Hematopoietic multipotent progenitor cell treated with erythropoietin and hydrocortisone succinate and interleukin-3 and kit ligand, for 15 days (in vitro differentiated cells): Measurements from ENCODE around the gene LTA4H.
"Not testable (repeated sequence)": the region's sequence is repeated elsewhere in the genome, so short reads cannot be mapped to it uniquely, and the experiment has no call there.

Experiments
- DNase-seq: peaks from one replicate; pipeline ENCODE4 v3.0.0-alpha.2; 2015; ENCODE audit warnings: low spot score

The LTA4H gene

DNA sequence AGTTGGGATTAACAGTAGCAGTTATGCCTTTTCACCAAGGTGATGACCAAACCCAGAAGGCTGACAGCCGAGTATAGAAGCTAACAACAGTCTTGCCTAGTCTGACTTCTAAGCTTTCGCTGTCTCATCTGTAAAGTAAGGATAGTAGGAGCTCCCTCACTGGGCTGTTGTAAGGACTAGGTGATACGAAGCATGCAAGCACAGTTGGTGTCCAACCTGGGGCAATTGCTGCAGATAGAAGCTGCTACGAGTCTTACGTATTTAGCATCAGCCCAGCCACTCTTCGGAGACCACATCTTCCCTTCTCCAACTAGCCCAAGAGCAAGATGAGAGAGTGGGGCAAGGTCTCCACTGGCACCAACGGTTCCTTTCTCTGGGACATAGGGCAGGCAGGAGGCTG, 45.3 kb downstream of the LTA4H start:
- DNase-seq = no peak

DNA sequence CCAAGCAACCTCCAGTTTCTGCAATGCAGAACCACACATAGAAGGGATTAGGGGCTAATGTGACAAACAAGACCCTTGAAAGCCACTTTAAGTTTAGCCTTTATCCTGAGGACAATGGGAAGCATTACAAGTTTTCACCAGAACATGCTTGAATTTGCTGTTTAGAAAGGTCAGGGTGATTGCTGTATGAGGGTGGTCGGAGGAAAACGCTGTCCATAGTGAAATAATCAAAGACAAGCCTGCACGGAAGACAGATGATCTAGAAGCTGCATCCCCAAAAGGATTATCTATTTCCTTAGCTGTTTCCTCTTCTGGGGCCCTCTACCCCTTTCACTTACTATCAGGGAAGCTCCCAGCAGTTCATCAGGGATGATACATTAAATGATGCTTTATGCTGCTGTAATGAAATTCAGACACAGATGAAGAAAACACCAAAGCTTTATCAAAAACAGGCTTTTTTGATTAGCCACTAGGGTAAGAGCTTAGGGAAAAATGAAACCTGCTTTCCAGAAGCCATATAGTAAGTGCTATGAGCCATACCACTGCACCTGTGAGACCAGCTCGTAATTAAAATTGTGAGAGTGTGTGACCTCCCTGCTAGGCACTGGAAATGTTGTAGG, 45.8 kb downstream of the LTA4H start:
- DNase-seq = no peak

DNA sequence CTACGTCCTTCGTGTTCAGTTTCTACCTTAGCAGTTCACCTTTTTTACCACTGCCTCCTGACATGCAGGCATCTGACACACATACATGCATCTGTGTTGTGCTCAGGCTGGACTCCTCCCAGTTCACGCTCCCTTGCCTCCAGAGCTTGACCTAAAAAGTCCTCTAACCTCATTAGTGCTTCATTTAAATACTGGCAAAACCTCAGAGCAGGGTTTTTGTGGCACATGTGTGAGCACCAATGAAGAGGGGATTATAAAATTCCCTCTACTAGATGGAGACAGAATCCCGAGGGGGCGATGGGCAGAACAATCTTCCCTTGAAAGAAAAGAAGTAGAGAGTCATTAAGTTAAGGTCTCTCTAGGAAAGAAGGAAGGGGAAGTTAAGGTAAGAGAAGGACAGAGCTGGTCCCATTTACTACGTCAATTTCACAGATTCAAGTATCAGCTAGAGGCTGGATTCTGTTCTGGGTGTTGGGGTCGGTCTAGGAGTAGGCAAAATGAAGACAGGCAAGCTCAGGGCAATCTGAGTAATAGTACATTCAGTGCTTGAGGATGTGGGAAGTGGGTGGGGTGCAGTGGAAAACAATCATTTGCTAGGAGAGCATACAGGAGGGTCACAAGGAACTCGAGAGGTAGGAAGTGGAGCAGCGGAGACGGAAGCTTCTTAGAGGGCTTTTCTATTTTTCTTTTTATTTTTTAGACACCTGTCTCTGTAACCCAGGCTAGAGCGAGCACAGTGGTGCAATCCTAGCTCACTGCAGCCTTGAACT, 46.7 kb downstream of the LTA4H start:
- no peak for DNase-seq

DNA sequence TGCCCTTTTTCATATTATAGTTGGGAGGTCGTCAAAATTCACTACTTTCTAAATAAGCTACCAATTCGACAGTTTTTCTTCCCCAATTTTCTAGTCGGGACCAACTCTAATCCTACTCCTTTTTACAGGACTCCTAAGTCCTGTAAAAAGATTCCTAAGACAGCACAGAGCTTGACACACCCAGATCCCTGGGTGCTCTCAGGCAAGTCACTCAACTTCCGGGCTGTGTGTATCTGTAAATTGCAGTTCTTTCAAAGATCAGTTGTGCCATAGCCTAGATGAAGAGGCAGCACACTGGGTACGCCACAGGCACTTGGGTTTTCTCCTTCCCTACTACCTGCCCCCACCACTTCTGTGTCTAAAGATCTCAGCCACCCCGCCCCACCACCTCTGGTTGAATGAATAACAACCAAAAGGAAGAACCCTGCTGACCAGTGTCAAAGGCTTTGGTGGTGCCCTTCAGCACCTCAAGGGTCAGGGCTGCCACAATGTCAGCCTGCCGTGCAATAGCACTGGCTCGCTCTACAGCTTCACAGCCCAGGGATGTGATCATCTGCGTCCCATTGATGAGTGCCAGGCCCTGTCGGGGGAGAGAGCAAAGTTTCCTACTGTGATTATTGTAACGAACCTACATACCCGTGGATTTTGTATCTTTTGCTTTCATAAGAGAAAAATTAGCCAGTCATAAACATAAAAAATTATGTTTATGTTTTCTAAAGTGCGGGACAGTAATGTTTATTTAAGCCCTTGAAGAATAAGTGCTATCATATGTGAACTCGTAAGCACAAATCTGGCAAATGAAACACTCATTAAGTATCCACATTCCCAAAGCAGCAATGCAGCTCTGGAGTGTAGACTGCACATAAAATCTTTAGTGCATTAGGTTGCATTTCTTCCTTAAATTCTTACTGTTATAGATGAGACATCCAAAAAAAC, 48.5 kb downstream of the LTA4H start:
- no peak for DNase-seq

DNA sequence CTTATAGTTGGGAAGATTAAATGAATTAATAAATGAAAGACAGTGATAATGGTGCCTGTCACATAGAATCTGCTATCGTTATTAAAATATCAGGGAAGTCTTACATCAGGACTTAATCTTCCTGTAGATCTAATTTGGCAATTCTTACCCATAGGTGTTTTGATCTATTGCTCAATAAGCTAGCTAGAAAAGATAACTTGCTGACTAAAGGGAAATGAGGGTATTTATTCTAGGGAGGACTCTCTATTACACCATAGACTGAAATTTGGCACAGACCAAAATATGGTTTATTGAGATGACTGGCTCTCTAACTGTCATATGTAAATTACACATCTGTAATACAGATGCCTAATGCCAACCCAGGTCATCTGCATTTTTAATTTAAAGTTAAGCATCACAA, 50.7 kb downstream of the LTA4H start:
- no peak for DNase-seq

DNA sequence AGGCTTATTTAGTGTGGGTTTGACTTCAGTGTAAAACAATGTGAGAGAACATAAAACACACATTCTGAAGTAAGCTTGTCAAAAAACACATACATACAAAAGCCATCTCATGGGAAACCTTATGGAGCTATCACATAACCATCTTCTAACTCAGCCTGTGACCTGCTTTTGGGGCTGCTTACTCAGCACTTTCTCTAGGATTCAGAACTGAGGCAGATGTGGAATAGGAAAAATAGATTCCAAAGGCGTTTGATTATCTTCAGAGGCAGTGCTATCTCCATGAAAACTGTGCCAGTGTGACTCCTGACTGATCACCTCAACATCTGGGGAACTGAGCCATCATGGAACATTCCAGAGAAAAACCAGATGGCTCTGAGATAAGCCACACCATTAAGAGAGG, 52.8 kb downstream of the LTA4H start:
- DNase-seq = no peak

DNA sequence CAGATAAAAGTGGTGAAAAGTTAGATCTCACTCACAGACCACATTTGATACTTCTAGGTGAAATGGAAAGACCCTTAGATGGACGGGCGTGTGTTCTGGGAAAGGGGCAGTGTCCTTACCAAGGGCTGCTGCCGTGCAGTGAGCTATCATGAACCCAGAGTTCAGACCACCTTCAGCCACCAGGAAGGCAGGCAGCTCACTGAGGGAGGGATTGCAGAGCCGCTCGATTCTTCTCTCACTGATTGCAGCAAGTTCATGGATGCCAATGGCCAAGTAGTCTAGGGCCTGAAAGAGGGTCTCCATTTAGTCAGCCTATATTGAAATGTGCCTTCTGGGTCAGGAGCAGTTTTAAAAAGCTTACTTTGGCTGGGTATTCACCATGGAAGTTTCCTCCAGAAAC, 55.0 kb downstream of the LTA4H start:
- no peak for DNase-seq

DNA sequence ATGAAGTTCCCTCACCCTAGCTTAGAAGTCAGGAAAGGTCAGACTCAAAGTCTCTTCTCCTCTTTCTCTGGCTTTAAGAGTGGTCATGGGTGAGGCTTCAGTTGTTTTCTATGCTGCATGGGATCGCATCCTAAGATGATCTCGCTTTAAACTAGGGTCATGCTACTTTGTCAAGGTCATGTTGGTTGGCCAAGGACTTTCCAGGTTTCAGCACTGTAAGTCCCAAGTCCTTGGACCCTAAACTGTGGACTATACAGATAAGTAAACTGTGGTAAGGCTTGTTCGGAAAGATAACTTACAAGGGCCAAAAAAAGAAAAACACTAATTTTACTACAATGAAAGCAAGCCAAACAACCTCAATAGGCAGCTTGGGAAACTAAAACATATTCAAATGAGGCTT, 56.6 kb downstream of the LTA4H start:
- DNase-seq = no peak

DNA sequence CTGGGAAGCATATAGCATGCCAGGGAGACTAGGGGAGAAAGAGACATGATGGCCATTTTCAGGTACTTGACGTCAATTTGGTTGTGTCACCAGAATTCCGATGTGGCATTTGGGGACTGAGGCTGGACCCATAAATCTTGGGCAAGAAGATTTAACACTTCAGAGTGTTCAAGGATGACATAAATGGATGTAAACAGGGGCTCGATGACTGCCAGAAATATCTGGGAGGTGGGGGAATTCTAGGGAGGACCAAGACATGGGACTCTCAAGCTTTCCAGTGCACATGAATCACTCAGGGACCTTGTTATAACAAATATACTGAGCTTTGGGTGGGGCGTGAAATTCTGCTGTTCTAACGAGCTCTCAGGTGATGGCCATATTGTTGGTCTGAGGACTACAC, 57.0 kb downstream of the LTA4H start:
- DNase-seq = no peak

DNA sequence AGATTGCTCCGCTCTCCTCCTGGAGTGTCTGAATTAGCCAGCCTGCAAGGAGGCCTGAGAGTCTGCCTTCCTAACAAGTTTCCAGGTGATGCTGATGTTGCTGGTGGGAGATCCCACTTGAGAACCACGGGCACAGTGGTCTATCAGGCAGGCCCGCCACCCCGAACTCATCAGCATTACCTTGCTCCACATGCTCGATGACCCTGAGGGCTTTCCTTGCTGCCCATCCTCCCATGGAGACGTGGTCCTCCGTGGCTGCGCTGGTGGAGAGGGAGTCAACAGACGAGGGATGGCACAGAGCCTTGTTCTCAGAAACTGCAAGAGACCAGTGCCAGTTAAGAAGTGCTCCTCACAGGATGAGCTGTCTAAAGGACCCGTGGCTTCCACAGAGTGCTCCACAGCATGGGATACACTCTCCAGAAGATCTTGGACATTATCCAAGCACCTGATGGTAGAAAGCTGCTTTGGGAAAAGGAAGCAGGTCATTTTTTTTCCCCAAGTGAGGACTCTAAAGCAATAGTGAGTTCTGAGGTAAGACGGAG, 57.6 kb downstream of the LTA4H start:
- DNase-seq = no peak

DNA sequence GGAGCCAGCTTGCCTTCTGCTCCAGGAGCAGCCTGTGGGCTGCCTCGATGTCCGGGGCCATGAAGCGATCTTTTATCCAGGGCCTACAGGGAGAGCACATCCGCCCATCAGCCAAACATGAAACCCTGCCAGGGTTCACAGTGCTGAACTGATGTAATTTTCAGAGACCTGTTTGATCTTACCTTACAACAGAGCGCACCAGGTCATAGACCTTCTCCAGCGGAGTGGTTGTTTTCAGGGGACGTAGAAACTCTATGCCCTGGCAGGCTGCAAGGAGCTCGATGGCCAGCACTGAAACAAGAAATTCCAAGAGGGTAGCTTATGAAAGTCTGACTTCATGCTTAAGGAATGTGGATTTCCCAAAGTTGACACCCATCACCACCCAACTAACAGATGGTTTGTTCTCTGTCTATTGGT, 59.0 kb downstream of the LTA4H start:
- no peak for DNase-seq

DNA sequence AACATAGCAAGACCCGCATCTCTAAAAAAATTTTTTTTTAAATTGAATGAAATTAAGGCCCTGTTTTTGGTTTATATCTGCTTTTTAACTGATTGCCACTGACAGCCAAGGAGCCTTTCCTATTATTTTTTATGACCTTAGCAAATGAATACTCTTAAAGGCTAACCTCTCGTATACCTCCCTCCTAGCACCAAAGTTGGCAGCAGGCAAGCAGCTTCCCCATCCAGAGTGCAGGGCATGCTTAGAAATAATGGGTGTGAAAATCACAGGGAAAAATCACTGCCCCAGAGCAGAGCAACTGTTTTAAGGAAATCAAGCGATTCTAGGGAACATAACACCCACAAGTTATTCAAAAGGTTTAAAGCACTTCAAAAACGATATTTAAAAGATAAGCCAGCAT, 59.9 kb downstream of the LTA4H start:
- no peak for DNase-seq

DNA sequence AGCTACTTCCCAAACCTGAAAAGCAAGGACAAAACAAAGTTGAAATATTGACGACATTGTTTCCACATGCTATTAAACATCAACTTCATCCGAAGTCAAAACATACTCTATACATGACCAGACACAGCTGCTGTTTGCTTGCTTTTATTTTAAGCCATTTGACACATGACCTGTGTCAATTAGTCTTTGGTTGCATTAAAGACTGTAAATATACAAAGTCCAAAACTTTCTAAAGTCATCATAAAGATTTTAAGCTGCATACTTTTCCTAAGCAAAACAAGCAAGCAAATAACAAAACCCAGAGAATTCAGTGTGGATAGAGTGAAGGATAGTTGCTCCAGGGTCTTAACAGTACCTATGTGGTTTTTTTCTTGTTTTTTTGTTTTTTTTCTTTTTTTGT, 61.0 kb downstream of the LTA4H start:
- DNase-seq = no peak

DNA sequence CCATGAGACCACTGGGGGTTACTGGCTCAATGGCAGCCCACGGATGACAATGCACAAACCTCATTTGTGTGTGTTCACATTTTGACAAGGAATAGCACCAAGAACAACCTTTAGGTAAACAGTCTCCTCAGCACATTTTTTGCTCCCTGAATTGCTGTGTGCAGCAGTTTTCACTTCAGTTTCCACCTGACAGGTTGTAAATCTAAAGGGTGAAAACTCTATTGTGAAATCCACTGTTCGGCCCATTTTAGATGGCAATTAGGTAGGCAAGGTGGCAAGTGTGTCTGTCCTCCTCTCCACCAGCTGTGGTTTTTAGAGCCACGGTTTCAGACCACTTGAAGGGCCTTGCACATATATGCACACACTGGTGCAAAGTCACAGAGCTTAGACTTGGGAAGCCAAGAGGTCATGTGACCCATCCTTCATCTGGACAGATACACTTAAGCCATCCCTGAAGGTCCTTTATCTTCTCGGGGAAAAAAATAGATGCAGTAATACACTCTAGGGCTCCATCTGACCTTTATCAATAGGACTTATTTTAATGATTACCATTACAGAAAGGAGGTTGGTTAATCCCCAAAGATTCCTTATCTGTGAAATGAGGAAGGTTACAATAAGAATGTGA, 62.4 kb downstream of the LTA4H start:
- no peak for DNase-seq

DNA sequence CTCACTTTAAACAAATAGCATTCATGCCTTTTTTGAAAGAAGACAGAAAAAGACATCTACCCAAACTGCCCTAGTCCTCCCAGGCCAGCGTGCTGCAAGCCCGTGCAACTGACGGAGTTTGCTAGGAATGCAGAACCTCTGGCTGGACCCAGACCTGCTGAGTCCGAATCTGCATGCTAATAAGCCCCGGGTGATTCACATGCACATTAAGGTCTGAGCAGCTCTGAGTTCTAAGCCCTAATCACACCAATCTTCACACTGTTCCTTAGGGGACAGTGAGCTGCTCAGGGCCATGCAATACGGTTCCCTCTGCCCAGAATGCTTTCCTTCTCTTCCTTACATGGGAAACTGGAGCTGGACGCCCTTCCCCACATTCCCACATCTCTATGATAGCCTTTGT, 64.5 kb downstream of the LTA4H start:
- DNase-seq = no peak

DNA sequence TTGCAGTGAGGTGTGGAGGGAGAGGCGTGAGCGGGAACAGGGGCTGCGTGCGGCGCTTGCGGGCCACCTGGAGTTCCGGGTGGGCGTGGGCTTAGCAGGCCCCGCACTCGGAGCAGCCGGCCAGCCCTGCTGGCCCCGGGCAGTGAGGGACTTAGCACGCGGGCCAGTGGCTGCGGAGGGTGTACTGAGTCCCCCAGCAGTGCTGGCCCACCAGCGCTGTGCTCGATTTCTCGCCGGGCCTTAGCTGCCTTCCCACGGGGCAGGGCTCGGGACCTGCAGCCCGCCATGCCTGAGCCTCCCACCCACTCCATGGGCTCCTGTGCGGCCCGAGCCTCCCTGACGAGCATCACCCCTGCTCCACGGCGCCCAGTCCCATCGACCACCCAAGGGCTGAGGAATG, 66.3 kb downstream of the LTA4H start:
- not testable (repeated sequence) for DNase-seq

DNA sequence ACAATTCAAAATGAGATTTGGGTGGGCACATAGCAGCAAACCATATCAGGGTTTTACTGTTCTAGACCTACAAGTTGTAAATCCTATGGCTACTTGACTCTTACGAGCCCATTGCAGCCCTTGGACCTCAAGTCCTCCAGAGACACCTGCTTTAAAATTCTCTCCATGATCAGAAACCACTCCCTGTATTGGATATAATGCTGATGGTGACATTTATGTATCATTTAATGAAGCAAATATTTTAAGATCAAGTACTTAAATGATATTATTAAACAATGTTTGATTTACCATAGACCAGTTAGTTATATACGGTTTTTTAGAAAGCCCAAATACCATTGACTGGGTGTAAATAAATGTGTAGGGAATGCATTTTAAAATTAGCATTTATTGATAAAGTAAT, 68.1 kb downstream of the LTA4H start:
- no peak for DNase-seq

DNA sequence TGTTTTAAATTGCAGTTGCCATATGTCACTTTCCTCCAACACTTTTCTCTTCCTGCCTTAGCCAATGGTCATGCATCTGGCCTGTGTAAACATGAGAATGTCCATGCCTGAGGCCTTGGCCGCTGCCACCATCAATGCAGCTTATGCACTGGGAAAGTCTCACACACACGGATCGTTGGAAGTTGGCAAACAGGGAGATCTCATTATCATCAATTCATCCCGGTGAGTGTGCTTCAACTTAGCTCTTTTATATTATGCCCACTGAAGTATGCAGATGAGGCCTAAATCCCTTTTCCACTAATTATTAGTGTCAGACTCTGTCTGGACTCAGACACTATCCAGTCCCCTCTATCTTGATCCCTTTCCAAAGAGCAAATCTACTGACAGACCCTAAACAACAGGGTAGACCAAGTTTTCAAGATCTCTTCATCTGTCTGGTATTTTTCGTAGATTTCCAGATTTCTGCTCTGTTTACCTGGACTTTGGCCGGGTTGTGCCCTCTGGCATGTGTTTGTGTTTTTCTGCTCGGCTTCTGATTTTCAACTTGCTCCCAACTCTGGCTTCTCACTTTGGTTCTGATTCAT, 69.0 kb downstream of the LTA4H start:
- DNase-seq = no peak

DNA sequence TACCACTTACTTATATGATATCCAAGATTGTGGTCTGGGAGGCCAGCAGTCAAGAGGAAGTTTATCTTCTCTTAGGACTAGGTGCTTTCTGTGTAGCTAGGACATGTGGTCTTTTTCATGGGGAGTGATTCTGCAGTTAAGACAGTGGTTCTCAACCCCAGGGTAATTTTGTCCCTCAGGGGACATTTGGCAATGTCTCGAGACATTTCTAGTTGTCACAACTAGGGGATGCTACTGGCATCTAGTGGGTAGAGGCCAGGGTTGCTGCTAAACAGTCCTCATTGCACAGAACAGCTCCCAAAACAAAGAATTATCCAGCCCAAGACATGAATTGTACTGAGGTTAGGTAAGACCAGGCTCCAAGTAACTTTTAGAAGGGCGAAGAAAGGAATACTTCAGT, 72.3 kb downstream of the LTA4H start:
- no peak for DNase-seq

DNA sequence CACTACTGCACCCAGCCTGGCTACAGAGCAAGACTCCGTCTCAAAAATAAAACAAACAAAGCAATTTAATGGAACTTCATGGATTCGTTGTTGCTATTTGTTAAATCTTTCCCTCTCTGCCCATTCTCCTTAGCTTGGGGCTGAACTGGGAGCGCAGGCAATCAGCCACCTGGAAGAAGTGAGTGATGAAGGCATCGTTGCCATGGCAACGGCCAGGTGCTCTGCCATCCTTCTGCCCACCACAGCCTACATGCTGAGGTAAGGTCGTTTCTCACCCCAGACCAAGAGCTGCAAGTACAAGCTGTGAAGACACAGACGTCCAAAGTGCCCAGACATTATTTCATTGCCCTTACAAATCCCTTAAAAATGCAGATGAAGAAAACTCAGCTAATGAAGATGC, 73.2 kb downstream of the LTA4H start:
- no peak for DNase-seq

DNA sequence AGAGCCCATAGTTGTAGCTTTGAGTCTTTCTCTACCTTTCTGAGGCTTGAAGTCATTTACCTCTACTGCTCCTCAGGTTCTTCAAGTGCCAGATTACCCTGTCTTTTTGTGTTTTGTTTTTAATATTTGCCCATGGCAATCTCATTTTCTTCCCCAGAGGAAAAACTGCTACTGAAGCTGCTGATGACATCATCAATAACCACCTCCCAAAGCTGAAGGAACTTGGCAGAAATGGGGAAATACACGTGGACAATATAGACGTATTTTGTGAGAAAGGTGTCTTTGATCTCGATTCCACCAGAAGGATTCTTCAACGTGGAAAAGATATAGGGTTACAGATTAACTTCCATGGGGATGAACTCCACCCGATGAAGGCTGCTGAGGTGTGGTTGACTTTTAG, 75.1 kb downstream of the LTA4H start:
- DNase-seq = no peak

DNA sequence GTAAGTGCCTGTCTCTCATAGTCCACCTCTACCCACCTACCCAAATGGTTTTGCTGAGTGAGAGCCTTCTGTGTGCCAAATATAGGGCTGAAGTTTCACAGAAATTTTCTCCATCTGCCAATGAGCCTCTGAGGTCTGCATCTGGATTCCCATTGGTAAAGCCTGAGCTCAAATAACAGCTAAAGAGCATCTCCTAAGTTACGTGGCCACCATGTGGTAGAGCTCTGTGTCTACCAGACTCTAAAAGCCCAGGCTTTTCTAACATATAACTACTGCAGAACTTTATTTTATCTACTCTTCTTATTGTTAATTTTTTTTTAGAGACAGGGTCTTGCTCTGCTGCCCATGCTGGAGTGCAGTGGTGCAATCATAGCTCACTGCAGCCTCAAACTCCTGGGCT, 76.3 kb downstream of the LTA4H start:
- DNase-seq = no peak
